Superior temporal gyrus (tissue), 1 donor: Measurements from ENCODE around the gene TBX1.
"Not testable (repeated sequence)": the region's sequence is repeated elsewhere in the genome, so short reads cannot be mapped to it uniquely, and the experiment has no call there.

Experiments used
- DNase-seq: peaks from one replicate; pipeline ENCODE4 v3.0.0-alpha.2; 2016; ENCODE audit errors: extremely low spot score

Gene TBX1

DNA sequence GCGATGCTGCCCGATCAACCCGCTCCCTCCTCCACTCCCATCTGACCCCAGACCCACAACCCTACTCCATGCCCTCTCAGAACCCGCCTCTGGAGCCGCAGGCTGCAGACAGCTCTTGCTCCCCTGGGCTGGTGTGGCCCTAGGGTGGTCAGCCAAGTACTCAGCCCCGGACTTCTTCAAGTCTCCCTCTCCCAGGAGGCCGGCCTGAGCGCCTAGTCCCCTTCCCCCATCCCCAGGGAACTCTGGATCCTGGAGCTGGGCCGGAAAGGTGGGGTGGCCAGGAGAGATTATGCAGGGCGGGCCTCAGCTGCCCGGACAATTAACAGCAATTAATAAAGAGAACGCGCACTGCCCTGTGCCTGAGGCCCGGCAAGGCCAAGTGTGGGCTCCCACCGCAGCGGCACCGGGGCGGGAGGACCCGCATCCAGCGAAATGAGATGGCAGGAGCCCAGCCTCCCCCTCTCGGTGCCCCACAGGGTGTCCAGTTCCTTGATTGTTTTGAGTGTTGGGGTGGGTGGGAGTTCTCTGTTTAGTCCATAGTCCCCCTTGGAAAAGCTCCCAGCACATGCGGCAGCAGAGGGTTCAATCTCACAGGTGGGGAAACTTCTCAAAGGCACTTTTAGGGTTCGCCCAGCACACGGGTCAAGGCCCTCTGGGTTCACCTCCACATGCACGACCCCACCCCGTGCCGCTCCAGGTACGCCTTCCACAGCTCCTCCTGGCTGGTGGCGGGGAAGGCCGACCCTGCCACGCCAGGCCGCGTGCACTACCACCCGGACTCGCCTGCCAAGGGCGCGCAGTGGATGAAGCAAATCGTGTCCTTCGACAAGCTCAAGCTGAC is 3.1 kb downstream of the TBX1 start:
- DNase-seq = no peak

DNA sequence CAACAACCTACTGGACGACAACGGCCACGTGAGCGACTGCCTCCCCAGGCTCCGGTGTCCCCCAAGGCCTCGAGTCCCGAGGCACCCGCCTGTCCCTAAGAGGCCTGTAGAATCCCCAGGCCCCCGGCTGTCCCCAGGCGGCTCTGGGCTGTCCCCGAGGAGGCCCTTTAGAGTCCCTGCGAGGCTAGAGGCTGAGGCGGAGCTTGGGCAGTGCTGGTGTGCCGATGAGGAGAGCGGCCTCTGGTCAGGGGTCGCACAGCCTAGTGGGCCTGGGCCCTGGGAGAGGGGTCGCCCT is 3.7 kb downstream of the TBX1 start:
- no peak for DNase-seq

DNA sequence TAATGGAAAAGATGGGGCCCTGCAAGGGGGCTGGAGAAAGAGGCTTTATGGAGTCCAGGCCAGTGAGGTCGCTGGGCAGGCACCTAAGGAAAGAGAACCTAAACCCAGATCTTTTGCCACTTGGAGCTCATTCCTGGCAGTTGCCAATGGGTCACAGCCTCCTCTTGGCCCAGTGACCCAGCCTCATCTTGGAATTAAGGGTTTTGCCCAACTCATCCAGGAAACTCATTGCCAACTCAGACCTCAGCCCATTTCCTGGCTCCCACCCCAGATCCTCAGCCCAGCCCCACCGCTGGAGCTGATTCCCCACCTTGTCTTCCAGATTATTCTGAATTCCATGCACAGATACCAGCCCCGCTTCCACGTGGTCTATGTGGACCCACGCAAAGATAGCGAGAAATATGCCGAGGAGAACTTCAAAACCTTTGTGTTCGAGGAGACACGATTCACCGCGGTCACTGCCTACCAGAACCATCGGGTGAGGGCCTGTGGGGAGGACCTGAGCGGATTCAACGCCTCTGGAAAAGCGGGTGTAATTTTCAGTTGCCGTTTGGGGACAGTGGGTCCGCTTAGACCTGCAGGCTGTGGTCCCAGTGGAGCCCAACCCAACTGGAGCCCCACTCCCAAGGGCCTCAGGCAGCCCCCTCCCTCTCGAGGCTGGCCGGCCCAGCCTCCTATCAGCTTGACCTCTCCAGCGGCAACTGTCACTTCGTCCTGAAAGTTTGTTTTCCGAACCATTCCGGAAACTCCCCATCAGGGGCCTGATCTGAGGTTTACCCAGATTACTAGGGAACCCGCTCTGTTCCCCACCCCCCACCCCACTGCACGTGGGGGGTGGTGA is 4.3 kb downstream of the TBX1 start:
- no peak for DNase-seq

DNA sequence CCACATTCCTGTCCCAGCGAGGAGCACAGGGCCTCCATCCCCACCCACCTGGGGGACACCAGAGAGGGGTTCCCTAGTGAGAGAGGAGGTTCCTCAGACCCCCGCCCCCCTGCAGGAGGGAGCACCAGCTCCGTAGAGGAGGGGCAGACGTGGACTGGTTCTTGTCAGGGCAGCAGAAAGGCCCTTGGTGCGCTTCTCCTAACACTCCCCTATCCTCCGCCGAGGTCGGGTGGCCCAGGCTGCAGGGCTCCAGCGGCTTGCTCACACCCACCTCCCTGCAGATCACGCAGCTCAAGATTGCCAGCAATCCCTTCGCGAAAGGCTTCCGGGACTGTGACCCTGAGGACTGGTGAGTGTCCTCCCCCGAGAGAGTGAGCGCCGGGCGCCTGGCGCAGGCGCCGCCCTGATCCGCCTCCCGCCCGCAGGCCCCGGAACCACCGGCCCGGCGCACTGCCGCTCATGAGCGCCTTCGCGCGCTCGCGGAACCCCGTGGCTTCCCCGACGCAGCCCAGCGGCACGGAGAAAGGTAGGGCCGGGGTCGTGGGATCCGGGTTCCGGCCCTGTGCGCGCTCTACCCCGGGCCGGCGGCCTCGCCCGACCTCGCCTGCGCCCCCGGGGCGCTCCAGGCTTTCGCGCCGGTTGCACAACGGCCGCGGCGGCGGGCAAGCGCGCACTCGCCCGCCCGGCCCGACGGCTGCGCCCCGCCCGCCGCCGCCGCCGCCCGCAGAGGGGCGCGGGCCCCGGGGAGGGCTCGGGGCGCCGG is 5.1 kb downstream of the TBX1 start:
- no peak for DNase-seq

DNA sequence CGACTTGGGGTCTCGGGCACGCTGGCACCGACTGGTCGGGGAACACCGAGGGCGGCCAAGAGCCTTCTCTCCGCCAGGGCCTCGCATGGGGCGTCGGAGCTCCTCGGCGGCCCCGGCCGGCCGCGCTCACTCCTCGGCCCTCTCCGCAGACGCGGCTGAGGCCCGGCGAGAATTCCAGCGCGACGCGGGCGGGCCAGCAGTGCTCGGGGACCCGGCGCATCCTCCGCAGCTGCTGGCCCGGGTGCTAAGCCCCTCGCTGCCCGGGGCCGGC is 5.6 kb downstream of the TBX1 start:
- no peak for DNase-seq

DNA sequence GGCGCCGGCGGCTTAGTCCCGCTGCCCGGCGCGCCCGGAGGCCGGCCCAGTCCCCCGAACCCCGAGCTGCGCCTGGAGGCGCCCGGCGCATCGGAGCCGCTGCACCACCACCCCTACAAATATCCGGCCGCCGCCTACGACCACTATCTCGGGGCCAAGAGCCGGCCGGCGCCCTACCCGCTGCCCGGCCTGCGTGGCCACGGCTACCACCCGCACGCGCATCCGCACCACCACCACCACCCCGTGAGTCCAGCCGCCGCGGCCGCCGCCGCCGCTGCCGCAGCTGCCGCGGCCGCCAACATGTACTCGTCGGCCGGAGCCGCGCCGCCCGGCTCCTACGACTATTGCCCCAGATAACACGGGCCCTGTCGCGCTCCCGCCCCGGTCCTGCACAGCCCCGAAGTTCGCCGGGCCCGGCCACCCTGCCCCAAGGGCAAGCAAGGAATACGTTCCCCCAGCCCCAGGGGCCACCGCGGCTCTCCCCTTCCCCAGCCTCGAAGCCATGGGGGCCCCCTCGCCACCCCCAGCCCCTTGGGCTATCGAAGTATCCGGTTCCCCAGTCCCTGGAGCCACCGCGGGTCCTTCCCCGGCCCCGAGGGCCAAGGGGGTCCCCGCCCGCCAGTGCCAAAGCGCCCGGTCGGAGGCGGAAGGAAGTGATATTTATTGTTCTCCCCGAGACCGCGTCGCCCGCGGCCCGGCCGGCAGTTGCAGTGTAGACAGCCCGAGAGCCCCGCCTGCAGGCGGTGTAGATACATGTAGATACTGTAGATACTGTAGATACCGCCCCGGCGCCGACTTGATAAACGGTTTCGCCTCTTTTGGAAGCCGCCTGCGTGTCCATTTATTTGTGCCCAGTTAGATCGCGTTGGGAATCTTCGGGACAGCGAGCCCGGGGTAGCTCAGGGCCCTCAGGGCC is 6.2 kb downstream of the TBX1 start:
- no peak for DNase-seq

DNA sequence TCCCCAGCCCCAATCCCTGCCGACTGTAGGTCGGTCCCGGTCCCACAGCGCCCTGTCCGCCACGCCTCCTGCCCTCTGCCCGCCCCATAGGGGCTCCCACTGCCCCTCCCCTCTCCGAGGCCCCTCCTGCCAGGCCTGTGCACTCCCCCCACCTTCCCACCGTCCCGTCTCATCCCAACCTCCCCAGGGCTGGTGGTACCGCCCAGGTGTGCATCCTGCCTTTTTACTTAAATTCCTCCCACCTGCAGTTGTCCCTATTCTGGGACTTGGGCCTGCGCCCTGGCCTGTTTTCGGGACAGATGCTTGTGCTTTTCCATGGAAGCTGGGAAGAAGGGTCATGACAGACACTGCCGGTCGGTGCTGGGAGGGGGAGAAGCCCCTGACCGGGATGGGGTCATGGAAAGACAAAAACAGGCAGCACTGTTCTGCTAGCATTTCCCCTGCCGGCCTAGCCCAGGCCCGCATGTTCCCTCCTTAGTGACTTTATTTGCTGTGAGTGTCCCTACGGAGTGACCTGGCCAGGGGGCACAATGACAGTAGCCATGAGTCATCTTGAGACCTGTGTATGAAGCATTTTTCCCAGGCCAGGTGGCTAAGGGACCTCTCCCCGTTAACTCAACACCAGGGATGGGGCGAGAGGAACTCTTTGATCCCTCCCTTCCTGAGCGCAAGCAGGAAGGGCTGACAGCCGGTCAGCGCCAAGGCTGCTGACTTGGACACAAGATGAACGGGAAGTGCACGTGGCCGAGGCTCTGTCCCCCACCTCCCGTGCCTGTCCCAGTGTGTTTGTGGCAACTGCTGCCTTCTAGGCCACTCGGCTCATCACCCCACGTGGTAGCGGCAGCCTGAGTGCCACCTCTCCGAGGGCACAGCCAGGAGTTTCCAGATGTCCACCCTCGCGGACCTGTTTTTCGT is 7.1 kb downstream of the TBX1 start:
- DNase-seq = no peak

DNA sequence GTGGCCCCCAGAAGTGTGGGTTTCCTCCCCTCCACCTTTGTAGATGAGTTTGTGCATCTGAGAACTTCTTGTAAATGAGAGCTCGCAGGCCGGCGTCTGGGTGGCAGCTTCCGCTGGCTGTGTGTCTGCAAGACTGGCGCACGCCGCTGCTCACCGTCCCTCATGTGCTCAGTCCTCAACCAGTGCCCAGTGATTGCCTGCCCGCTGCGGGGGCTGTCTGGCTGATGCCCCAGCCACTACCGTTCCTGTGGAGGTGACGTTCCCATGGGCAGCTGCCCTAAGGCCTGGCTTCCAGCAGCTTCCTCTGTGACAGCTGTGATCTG is 8.8 kb downstream of the TBX1 start:
- DNase-seq = no peak

DNA sequence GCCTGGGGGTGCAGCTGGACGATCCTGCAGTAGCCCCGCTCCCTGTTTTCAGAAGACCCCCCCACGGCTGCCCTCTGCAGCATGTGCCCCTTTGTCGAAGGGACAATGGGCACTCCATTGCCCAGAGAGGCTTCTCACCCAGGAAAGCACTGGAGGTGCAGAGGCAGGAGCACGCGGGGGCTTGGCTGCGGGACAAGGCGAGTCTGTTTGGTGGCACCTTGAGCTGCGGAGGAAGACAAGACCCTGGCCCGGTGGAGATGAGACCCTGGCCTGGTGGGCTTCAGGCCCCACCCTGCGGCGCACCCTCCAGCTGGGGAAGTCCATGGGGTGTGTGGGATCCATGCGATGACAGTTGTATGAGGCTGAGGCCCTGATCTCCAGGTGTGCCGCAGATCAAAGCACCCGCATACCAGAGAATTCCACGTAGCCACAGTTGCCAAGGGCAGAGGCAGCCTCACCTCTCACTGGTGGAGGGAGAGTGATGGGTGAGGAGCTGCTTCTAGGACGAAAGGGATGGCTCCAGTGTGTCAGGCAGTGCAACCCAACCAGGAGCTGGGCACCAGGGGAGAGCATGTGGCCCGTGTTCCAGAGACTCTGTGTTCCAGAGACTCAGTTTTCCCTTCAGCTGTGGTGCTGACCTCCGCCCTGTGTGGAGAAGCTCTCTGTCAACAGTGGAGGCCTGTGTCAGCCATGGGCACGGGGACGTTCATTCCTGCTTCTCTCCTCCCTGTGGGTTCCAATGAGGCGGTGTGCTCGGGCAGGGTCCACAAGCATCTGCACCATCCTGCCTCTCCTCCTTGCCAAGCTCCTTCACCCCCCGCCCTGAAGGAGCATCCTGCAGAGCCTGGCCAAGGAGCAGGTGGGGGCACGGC is 10.0 kb downstream of the TBX1 start:
- DNase-seq = no peak

DNA sequence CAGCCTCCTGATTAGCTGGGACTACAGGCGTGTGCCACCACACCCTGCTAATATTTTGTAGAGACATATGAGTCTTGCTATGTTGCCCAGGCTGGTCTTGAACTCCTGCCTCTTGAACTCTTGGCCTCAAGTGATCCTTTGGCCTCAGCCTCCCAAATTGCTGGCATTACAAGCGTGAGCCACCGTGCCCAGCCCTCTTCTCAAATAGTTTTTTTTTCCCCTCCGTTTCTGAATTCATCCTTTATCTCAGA is 11.8 kb downstream of the TBX1 start:
- no peak for DNase-seq

DNA sequence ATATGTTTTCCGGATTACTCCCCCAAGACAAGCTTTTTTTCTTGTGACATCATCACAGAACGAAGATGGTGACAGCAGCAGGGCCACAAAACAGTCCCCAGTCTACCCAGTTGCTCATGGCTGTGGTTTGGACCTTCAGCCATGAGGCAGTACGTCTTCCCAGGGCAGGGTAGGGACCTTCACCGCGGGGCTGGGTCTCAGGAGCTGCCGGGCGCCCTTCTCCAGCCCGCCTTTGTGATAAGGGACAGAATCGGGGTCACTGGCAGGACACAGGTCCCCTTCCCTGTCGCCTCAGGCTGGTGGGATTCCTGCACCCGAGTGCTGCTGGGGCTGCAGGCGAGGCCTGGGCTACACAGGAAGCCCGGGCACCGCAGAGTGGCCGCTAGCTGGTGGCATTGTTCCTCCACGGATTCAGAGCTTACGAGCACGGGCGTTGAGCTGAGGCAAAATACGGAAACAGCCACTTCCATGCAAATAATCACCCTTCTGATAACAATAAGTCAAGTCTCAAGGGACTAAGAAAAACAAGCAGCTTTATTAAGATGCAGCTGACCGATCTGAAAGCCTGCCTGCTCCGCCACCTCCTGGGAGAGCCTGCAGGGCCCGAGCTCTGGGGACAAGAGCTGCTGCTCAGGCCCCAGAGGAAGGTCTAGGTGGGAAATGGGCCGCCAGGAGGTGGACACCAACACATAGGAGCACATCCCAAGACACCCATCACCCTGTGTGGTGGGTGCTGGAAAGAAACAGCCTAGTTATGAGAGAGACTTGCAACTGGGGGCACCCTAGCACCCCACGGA is 12.3 kb downstream of the TBX1 start:
- no peak for DNase-seq

DNA sequence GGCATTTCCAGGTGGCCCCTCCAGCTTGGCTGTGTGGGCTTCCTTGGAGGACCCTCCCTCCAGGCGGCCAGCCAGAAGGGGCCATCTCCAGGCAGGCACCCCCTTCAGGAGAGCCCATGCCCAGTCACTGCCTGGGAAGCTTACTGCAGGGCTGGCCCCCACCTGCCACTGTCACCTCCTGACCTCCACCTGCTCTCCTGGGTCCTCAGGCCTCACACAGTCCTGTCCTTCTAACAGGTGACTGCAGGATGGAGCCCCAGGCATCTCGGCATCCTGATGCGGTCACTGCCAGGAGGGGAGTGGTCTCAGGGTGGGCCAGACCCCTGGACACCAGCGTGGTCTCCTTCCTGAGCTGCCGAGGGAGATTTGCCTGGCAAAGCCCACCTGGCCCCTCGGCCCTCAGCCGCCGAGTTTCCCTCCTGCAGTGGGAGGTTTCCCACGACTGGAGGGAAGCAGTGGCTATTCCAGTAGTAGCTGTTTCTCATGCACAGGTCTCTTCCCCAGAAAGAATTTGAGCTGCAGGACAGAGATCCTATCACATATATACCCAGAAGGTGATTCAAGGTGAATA is 13.0 kb downstream of the TBX1 start:
- no peak for DNase-seq

DNA sequence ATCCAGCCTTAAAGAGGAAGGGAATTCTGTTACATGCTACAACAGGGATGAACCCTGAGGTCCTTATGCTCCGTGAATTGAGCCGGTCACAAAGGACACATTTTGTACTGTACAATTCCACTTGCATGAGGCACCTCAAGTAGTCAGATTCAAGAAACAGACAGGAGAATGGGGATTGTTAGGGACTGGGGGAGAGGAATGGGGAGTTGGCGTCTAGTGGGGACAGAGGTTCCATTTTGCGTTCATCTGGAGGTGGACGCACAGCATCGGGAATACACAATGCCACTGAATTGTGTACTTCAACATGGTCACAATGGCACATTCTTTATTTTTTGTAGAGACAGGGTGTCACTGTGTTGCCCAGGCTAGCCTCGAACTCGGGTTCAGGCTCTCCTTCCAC is 14.1 kb downstream of the TBX1 start:
- no peak for DNase-seq

DNA sequence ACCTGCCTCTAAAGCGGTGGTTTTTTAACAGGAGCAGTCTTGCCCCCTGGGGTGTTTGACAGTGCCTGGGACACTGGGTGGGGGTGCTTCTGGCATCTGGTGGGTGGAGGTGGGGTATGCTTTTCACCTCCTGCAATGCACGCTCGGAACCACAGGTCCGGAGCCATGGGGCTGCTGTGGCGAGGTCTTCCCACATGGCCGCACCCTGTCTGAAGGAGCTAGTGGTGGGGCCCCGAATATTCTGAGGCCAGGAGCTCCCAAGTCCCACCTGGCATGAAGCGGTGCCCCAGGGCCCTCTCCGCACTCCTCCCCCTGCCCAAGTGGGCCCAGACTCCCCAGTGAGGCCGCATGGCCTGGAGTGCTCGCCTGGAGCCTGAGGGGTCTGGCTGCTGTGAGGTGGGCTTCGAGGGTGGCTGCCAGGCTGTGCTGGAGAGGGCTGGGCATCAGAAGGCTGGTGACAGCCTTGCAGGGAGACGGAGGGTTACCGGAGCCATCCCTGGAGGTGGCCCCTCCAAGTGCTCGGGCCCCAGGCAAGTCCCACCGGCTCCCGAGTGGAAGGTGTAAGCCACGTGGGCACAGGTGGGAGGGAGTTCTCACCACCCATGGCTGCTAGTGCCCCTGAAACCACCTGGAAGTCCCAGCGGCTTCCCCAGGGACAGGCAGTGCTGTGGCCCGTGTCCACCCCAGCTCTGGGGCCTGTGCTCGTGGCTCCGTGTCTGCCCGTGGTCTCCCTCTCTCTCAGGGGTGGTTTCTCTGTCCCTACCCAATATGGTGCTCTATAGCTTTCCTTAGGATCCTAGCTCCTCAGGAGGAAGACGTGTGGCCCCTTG is 15.1 kb downstream of the TBX1 start:
- no peak for DNase-seq

DNA sequence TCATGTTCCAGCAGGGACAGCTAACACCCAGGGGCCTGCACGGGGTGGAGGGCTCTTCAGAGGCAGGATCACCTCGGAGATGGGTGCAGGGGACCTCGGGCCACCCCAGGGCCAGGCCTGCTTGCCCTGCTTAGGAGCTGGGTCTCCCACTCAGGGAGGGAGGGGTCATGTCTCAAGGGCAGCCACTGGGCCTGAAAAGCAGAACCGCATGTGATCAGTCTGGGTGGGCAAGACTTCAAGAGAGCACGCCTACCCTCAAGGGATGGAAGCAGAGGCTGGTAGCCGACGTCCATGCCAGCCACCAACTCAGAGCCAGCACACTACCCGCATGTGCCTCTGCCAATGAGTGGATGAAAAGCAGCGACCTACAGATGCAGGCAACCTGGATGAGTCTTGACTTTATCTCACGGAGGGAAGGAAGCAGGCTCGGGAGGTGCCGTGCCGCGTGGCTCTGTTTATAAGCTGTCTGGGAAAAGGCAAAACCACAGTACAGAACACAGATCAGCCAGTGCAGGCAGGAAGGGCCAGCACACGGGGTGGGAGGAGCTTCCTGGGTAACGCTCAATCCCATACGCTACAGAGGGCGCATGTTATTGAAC is 16.0 kb downstream of the TBX1 start:
- no peak for DNase-seq

DNA sequence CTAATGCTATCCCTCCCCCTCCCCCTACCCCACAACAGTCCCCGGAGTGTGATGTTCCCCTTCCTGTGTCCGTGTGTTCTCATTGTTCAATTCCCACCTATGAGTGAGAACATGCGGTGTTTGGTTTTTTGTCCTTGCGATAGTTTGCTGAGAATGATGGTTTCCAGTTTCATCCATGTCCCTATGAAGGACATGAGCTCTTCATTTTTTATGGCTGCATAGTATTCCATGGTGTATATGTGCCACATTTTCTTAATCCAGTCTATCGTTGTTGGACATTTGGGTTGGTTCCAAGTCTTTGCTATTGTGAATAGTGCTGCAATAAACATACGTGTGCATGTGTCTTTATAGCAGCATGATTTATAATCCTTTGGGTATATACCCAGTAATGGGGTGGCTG is 16.6 kb downstream of the TBX1 start:
- not testable (repeated sequence) for DNase-seq

DNA sequence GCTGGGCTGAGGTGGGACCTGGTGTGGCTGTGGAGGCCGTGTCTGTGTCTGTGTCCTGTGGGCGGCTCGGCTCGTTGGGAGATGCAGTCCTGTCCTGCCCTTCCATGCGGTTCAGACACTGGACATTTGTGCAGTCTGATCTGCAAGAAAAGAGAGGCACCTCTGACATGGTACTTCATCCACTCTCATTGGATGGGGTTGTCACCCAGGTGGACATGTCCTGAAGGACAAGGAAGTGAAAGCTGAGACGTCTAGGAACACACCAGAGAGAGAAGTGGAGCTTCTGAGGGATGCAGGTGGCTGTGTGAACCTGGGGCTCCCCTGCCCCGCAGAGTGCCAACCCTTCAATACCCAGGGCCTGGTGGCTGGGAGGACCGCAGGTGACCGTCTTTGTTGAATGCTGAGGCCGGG is 18.4 kb downstream of the TBX1 start:
- DNase-seq = no peak
